Embryonic facial prominence (tissue), 1 donor: ENCODE measurements around the gene NUDT12.

ENCODE experiments used
- DNase-seq: peaks from one replicate; pipeline ENCODE4 v3.0.0-alpha.2; 2016; ENCODE audit errors: extremely low spot score

NUDT12 gene

DNA sequence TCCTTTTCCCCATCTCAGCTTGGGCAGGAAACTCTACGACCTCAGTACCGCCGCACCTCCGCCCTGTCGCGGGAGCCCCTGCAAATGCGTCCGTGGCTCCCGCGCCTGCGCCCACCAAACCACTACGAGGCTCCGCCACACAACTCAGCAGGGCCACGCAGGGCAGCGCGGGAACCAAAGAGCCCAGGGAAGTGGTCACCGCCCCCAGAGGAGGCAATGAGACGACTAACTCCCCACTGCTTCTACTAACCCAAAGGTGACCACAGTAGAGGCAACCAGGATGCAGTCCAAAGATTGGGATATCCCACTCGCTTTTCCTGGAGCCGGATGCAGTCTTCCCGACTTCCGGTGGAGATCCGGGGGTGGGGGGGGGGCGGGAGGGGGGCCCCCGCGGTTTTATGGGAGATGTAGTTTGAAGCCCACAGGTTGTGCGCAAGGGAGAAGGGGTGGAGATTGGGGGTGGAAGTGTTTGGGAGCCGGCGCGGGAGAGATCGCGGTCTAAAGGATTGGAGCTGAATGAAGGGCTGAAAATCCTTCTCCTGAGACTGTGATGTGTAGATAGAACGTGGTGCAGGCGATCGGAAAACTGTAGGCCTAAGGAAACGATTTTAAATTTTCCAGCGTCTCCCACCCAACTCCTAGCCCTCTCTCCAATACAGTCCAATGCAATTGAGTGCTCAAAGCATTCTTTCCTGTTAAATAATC is at the start of gene NUDT12:
Gene NUDT12, minus strand, starts transcription at position 337 of the 705 bp plus-strand sequence. CDS start 2,541 bp downstream, outside the sequence.
- peak; percentile 66 for DNase-seq

DNA sequence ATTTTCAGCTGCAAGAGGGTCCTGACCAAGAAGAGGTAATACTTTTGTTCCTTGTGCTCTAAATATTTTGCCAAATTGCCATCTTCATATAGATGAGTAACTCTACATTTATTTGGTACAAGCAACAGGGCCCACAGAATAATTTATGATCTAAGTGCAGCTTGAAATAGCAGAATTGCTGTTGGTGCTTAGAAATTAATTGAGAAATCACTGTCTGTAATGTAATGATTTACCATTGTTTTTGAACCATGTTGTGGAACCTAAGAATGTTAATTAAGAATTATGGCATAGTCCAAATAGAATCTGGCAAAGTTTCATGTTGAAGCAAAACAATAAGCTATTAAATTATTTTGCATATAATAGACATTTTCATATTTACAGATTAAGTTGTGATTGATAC is 44.8 kb upstream of the NUDT12 start:
- no peak for DNase-seq

DNA sequence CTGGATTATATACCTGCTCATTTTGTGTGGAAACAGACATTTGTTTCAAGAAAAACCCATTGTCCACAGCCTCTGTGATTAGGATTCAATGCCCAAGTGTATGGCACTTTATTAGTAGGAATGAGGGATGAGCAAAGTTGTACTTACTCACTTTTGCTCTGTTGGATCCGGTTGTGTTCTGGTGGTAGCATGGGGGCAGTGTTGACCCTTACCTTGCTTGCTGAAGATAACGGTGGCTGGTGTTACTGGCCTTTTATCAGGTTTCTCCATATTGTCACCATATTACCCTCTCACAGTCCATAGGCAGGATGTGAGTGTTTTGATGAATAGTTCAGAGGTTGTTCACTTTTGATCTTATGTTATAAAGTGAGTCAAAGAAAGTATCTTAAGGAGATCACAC is 42.7 kb upstream of the NUDT12 start:
- no peak for DNase-seq

DNA sequence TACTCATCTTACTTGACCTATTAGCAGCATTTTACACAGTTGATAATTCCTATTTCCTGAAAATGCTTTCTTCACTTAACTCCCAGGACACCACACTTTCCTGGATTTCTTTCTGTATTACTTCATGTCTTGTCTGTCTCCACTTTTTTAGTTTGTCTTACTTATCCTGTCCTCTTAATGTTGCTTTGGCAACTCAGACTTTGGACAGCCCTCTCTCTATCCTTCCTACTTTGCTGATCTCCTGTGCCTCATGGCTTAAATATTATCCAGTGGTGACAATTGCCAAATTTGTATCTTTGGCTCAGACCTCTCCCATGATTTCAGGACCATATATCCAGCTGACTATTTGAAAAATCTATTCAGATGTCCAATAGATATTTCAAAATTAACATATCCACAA is 39.8 kb upstream of the NUDT12 start:
- DNase-seq: no peak

DNA sequence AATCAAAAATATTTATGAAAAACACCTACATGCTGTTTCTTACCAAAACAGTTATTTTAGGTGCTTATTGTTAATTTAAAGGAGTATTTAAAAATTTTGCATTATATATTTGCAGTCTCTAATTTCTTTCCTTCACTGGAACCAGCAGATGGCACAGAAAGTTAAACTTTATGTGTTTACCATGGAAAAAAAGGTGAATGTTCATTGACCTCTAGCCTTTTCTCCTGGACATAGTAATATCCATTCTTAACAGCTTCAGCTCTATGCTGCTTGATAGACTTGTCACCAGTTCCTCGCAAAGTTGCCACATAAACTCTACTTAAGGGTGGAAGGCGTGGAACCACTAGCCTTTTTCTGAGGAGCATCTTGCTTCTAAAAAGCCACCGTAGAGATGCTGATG is 38.7 kb upstream of the NUDT12 start:
- DNase-seq: no peak

DNA sequence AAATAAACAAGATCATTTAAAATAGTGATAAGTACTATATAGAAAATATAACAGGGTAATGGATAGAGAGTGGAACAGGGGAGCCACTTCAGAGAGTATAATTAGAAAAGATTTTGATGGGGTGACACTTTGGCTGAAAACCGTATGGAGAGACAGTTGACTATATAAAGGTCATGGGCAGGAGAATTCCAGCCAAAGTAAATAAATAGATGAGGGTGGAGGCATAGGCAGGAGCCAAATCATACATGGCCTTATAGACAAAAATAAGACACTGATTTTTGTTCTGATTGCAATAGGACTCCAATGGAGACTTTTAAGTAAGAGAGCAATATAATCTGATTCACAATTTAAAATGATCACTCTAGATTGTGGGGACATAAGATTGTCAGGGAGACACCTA is 37.5 kb upstream of the NUDT12 start:
- DNase-seq: no peak

DNA sequence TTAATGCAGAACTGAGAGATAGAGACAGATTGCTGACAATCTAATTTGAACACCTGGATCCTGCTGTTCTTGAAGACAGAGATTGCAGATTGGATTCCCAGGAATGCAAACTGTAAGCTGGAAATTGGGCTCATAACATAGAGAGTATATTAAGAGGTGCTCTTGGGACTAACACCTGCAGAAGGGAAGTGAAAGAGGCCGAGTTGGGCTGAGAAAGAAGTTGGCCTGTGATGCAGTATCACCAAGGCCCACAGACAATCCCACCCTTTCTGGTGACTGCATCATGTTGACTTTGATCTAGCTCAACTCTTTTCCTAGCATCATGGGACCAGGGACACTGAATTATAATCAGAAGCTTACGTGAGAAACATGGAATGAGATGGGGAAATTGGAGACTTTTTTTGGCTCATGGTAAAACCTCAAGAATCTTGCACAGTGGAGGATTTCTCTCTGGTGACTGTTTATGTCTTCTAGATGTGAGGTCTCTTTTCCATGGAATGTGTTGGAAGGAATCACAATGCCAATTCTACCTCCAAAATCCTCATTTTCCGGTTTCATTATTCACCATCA is 36.5 kb upstream of the NUDT12 start:
- no peak for DNase-seq

DNA sequence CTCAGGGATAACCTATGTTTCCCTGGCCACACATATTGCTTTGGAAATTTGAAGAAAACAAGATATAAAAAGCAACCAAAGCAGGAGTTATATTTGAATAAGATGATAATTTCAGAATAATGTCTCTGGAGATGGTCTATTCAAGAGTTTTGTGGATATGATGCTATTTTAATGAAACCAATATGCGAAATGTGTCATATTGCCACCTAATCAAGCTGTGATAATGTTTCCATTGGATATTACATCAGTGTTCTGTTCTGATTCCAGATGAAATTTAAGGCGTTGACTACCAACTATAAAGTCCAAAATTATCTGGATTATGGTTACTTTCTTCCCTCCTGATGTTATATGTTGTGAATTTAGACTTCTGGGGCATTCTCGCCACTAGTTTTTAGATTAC is 27.6 kb upstream of the NUDT12 start:
- no peak for DNase-seq

DNA sequence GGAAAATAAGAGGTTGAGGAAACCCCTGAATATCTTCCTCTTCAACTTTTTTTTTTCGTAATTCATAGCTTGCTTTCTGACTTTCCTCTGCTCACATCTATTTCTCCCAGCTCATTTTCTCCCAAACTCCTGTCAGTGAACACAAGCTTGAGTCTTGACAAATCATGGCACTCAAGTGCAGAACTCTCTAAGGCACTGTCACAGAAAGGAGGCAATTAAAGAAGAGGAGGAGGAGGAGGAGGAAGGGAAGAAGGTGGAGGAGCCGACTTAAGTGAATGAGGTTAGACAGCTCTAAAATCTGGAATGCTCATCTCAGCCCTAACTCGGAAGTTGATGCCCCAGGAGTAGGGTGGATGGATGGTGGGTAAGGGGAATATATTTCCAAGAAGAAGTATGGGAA is 27.2 kb upstream of the NUDT12 start:
- DNase-seq: no peak

DNA sequence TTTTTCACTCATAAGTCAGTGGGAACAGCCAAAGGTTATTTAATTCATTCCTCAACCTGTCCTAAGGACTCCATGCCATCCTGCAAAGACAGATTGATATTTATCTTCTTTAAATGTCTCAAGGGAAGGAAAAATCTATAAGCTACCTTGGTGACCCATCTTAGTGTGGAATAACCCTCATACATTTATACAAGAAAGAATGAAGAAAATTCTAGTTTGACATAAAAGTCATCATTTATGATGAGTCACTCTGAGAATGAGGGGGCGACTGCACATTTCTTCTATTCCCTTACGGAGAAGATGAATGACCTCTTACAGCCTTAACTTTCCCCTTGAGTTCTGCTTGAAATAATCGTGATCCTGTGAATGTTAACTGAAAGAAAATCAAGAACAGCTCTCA is 26.8 kb upstream of the NUDT12 start:
- DNase-seq: no peak

DNA sequence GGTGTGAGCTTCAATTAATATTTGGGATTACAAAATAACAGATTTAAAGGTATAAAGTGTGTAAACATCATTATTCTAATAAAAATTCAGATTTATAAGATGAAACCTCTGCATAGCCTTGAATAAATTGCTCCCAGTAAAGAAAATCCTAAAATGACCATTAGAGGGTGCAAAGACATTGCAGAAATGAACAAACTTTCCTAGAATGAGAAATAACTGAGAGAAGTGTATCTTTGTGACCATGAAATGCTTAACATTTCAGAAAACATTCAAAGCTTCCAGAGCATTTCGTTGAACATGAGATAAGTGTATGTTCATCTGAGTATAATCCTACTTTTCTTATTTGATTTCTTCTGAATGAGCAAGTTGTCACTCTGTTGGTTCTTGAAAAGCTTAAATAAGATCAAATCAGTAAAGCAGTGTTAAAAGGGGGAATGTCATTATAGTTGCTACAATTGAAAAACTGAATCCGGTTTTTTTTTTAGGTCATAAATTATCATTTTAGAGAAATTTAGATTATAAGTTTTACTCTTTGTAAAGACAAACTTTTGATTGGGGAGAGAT is 24.7 kb upstream of the NUDT12 start:
- peak; percentile 52 for DNase-seq

DNA sequence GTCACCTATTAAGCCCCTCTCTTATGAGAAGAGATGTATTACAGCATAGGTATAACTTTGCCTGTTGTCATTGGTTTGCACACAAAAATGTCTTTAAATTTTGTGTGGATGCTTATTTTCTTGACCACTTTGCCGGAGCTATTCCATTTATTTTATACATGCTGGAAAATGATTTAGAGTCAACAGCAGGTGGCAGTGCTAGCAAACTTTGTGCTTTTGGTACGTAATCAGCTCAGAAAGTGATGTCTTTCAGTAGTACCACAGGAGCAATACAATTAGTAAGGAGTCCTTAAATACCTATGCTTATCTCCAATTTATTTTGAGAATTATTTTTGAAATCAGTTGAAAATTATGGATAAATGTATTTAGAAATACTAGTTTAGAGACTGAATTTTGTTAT is 19.8 kb upstream of the NUDT12 start:
- DNase-seq: peak; percentile 16

DNA sequence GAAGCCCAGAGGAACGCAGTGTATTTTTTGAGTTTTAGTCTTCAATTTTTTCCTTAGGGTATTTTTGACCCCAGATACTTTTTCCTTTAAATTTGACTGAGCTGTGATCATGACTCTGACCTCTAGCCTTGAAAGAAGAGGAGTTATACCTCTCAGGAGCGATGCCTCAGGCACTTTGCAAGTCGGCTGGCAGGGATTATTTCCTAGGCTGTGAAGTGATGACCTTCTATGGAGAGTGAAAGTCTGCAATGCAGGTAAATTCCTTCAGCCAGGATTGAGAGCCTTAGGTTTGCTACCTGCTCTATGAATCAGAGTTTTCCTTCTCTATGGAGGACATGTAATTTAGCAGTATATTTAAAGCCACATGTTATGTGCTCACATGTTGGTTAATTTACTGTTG is 10.8 kb upstream of the NUDT12 start:
- no peak for DNase-seq

DNA sequence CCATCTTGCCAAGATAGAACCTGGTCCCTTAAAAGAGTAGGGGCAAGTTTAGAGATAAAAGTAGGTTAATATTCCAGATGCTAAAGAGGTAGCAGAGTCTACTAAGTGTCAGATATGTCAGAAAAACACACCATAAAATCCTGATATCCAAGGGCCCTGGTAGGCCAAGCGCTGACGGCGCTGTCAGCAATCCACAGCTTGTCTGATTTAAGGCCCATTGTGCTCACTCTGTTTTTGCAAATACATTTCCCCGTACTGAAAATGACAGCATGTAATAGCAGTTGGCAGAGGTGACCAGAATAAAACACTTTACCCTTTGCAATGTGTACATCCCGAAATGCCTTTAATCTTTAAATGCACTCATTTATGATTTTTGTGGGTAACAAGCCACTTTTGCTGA is 9.9 kb upstream of the NUDT12 start:
- no peak for DNase-seq

DNA sequence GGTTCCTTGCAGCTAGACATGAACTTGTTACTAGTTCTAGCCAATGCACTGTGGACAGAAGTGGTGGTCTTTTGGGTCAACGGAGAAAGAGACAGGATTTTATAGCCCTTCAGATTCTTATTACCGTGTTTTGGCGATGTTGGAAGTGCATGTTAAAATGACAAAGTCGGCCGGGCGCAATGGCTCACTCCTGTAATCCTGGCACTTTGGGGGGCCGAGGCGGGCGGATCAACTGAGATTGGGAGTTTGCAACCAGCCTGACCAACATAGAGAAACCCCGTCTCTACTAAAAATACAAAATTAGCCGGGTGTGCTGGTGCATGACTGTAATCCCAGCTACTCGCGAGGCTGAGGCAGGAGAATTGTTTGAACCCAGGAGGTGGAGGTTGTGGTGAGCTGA is 9.1 kb upstream of the NUDT12 start:
- DNase-seq: no peak

DNA sequence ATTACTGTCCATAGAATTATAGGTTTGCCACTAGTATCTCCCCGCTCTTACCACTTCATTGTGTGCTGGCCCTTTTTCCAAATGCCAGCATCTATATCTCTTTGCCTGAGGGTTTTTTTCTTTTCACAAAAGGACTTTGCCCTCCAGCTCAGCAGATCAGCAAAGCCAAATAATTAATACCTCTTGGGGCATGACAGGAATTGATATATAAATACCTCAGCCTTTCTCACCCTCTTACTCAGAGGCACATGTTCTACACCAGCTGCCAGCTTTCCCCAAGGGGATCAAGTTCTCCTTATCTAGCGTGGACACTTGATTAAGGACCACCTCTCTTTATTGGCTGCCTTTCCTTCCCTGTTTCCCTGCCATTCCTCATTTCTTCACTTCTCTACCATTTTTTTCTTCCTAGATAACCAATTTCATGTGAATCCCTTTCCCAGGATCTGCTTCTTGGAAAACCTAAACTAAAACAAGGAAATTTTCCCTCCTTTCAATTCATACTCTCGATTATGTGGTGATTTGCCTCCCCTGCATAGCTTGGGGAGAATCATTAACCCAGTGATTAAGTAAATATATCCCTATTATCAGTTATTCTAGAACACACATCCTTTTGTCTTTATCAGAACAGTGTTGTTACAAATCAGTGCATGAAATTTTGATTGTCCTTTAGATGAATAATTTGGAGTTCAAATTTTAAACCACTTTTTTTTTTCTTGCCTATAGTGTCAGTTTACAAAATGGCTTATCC is 6.9 kb upstream of the NUDT12 start:
- DNase-seq: no peak

DNA sequence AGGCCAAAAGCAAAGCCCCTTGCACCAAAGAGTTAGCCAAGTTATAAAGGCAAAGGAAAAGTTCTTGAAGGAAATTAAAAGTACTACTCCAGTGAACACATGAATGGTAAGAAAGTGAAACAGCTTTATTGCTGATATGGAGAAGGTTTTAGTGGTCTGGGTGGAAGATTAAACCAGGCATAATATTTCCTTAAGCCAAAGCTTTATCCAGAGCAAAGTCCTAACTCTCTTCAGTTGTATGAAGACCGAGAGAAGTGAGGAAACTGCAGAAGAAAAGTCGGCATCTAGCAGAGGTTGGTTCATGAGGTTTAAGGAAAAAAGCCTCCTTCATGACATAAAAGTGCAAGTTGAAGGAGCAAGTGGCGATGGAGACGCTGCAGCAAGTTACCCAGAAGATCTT is 3.1 kb upstream of the NUDT12 start:
- no peak for DNase-seq

DNA sequence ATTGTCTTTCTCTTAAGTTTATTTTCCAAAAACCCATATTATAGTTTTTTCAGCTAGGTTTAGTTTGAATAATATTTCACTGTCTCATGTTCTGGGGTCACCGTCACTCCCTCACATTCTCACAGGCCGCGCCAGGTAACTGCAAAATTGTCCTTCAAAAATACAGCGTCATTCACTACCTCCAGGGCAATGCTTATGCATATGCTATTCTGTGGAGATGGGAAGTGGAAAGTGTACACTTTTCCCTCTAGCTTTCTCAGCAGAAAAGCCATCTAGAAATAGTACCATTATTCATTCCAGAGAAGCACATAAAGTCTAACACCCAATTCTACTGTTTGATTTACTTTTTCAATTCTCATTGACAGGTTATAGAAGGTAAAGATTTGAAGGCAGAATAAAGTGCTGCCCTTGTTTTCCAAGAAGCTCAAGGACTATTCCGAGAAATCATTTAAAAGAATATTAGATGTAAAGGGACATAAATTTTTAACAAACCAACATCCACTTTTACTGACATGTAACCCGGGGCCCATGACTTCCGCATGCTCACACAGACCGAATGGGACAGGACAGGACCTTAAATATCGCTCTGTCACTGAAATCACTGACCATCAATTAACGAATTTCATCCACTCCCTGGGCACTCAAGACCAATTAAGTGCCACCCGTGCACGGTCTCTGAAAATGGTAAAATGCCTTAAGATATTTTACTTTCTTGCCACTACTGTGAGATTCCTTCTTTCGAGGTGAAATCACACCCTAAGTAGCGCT is 720 bp downstream of the NUDT12 start:
- DNase-seq: no peak

DNA sequence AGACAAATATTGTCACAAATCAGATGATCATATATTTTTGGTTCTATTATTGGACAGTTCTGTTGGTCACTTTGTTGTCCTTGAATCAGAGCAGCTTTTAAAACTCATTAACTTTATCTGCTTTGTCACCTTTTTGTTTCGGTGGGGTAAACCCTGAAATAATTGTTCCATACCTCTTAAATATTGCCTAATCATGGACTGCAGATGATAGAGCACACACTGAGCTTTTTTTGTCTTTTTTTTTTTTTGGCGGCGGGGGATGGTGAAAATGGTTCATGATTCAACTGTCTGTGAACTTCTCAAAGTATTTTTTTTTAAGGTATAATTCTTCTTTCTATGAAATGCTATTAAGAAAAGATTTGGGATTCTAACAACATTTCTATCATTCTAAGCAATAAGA is 1.8 kb downstream of the NUDT12 start:
- DNase-seq: no peak

DNA sequence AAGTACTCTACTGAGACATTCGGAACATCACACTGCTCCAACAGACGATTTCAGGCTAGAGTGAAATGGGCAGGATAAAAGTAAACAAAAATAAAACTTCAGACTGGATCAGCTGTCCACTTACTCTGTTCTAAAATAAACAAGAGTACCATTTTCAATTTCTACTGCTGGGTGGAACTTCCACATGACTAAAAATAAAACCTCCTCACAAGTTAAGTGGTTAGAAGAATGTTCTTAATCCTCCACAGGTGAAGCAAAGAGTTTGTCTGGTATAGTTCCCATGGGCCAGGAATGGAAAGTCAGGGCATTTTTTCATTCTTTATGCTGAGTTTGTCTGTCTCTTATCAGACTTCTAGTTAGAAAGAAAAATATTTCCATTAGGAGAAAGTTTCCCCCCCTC is 15.7 kb downstream of the NUDT12 start:
- no peak for DNase-seq

DNA sequence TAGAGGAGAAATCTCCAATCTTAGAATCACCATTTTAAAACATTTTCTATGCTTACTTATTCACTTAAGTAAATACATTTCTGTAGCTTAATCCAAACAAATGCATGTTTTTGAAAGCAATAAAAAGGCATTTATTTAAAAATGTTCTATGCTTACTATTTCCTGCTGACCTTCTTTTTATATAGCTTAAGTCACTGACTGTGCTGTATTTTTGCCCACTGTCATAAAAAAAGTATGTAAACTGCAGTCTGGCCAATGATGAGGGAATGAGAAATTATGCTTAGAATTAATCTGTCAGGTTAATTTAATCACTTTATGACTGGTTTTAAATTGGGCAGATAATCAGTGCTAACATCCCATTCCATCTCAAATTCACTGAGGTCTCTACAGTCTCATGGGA is 20.1 kb downstream of the NUDT12 start:
- no peak for DNase-seq

DNA sequence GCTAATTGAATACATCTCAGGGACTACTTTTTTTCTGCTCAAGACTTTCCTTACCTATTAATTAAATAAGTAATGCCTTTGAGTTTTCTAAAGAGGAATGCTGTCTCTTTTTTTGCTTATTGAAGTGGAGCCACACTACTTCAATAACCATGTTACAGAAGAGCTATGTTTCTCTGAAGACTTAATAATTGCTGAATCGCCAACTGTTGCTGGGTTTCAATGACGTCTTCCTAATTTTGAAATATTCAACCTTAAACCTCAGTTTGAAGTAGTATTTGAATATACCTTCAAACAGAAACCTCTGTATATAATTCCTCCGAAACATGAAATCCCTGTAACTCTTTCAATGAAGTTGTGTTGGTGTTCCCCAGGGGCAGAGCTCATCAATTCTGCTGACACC is 21.0 kb downstream of the NUDT12 start:
- DNase-seq: no peak
